Measurements from ENCODE around the gene THEMIS2.

DNA sequence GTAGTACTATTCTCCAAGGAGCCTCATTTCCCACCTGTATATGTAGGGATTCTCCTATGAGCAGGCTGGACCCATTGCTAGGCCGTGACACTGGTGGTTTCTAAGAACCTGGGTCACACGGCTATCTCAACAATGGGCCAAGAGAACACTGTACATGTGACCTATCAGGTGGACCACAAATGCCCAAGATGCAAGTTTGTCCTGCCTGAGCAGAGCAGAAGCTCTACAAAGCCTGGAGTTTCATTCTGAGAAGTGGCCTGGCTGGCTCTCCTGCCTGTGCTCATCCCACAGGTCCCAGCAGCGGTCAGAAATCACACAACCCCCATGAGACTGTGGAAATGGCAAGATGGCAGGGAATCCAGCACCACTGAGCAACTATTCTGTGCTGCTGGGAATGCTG lies 17.2 kb downstream of the THEMIS2 start:
- TF ChIP-seq TAF1 (IDR thresholded peaks at IDR 0.05; ENCODE audit: low read depth): no peak
- TF ChIP-seq POLR2AphosphoS5 (IDR thresholded peaks at IDR 0.05): no peak
- TF ChIP-seq, protein P1, sequence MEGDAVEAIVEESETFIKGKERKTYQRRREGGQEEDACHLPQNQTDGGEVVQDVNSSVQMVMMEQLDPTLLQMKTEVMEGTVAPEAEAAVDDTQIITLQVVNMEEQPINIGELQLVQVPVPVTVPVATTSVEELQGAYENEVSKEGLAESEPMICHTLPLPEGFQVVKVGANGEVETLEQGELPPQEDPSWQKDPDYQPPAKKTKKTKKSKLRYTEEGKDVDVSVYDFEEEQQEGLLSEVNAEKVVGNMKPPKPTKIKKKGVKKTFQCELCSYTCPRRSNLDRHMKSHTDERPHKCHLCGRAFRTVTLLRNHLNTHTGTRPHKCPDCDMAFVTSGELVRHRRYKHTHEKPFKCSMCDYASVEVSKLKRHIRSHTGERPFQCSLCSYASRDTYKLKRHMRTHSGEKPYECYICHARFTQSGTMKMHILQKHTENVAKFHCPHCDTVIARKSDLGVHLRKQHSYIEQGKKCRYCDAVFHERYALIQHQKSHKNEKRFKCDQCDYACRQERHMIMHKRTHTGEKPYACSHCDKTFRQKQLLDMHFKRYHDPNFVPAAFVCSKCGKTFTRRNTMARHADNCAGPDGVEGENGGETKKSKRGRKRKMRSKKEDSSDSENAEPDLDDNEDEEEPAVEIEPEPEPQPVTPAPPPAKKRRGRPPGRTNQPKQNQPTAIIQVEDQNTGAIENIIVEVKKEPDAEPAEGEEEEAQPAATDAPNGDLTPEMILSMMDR (IDR thresholded peaks at IDR 0.05; ENCODE audit: poor library complexity, severe bottlenecking): no peak
- TF ChIP-seq EZH2 (IDR thresholded peaks at IDR 0.05; ENCODE audit: borderline replicate concordance, insufficient read depth, low read length, poor library complexity, severe bottlenecking): no peak
- TF ChIP-seq, protein P2, sequence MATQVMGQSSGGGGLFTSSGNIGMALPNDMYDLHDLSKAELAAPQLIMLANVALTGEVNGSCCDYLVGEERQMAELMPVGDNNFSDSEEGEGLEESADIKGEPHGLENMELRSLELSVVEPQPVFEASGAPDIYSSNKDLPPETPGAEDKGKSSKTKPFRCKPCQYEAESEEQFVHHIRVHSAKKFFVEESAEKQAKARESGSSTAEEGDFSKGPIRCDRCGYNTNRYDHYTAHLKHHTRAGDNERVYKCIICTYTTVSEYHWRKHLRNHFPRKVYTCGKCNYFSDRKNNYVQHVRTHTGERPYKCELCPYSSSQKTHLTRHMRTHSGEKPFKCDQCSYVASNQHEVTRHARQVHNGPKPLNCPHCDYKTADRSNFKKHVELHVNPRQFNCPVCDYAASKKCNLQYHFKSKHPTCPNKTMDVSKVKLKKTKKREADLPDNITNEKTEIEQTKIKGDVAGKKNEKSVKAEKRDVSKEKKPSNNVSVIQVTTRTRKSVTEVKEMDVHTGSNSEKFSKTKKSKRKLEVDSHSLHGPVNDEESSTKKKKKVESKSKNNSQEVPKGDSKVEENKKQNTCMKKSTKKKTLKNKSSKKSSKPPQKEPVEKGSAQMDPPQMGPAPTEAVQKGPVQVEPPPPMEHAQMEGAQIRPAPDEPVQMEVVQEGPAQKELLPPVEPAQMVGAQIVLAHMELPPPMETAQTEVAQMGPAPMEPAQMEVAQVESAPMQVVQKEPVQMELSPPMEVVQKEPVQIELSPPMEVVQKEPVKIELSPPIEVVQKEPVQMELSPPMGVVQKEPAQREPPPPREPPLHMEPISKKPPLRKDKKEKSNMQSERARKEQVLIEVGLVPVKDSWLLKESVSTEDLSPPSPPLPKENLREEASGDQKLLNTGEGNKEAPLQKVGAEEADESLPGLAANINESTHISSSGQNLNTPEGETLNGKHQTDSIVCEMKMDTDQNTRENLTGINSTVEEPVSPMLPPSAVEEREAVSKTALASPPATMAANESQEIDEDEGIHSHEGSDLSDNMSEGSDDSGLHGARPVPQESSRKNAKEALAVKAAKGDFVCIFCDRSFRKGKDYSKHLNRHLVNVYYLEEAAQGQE (IDR thresholded peaks at IDR 0.05; ENCODE audit: borderline replicate concordance): no peak
- no peak for TF ChIP-seq RAD21 (conservative IDR thresholded peaks at IDR 0.05)
- TF ChIP-seq EP300 (conservative IDR thresholded peaks at IDR 0.05; ENCODE audit: poor library complexity, severe bottlenecking): no peak
- TF ChIP-seq MXI1 (conservative IDR thresholded peaks at IDR 0.05; ENCODE audit: poor library complexity, severe bottlenecking): no peak
- TF ChIP-seq SMC3 (conservative IDR thresholded peaks at IDR 0.05; ENCODE audit: poor library complexity): no peak

Data from neural cell (in vitro differentiated cells).